Glutamatergic neuron (in vitro differentiated cells): ENCODE results near the gene TBC1D3K. TPM values are rescaled to one million over a fixed set of nuclear protein-coding genes. Genes with fewer than 3 reads are reported as not detected.
"Not testable (repeated sequence)": the region's sequence is repeated elsewhere in the genome, so short reads cannot be mapped to it uniquely, and the experiment has no call there.

Source experiments
- DNase-seq: peaks from one replicate; pipeline ENCODE4 v3.0.0; 2022
- H3K27ac Mint-ChIP-seq: one replicate; pipeline ENCODE4 v1.8.0; 2020; ENCODE audit warnings: mild to moderate bottlenecking, mixed read lengths, inconsistent platforms; ENCODE audit not compliant: unreplicated experiment
- H3K27me3 Mint-ChIP-seq: one replicate; pipeline ENCODE4 v1.8.0; 2020; ENCODE audit warnings: mild to moderate bottlenecking, moderate library complexity, mixed read lengths, inconsistent platforms; ENCODE audit not compliant: unreplicated experiment
- H3K36me3 Mint-ChIP-seq: one replicate; pipeline ENCODE4 v1.8.0; 2020; ENCODE audit warnings: mild to moderate bottlenecking, mixed read lengths, inconsistent platforms; ENCODE audit not compliant: unreplicated experiment
- H3K4me1 Mint-ChIP-seq: one replicate; pipeline ENCODE4 v1.8.0; 2020; ENCODE audit warnings: mild to moderate bottlenecking, low read depth, mixed read lengths, inconsistent platforms; ENCODE audit not compliant: unreplicated experiment
- H3K4me3 Mint-ChIP-seq: one replicate; pipeline ENCODE4 v1.8.0; 2020; ENCODE audit warnings: mild to moderate bottlenecking, mixed read lengths, inconsistent platforms; ENCODE audit not compliant: unreplicated experiment
- H3K9me3 Mint-ChIP-seq: one replicate; pipeline ENCODE4 v1.8.0; 2020; ENCODE audit warnings: mild to moderate bottlenecking, moderate library complexity, mixed read lengths, inconsistent platforms; ENCODE audit not compliant: unreplicated experiment
- CTCF ChIP-seq: fragments of 200-600 bp; sonication (generic); IDR thresholded peaks from one replicate; pipeline ENCODE4 v1.5.0; 2021; ENCODE audit not compliant: partially characterized antibody, unreplicated experiment
- long read RNA-seq: library from polyadenylated mRNA; unstranded; transcript quantifications from one replicate; pipeline ENCODE4 v2.0.0, GENCODE V29; 2020; ENCODE audit not compliant: unreplicated experiment
- total RNA-seq: library from RNA; stranded (reverse); fragmentation: NEBNext Ultra II Directional; extraction: Animal tissue kit (Norgen Biotek cat#: 25700); gene quantifications from one replicate; pipeline ENCODE4 v1.2.1, GENCODE V29; 2021; ENCODE audit not compliant: unreplicated experiment

Gene TBC1D3K
- total RNA-seq, result not detected
- long read RNA-seq, result 0 reads

- not testable (repeated sequence) for DNase-seq, H3K9me3 Mint-ChIP-seq, H3K4me1 Mint-ChIP-seq, H3K27me3 Mint-ChIP-seq, H3K4me3 Mint-ChIP-seq, H3K27ac Mint-ChIP-seq, H3K36me3 Mint-ChIP-seq
Measured at GRCh38 chr17:37924115-37924514, at the start of gene TBC1D3K. TSS of gene TBC1D3K (plus strand) at chr17:37924415. CDS start at chr17:37926000, 1,585 bp downstream.

GRCh38 chr17:37884516-37884915 is 39.7 kb upstream of the TBC1D3K start:
- peaks cover 3% of the 10 kb centered on the region for H3K27me3 Mint-ChIP-seq
- H3K27ac Mint-ChIP-seq, result no peak overlapping the region
- no peak for DNase-seq
- no peak for TF ChIP-seq CTCF
- no peaks in the 10 kb centered on the region for H3K36me3 Mint-ChIP-seq
- no peak overlapping the region for H3K4me3 Mint-ChIP-seq
- no peaks in the 10 kb centered on the region for H3K4me1 Mint-ChIP-seq
- H3K9me3 Mint-ChIP-seq, result no peaks in the 10 kb centered on the region

GRCh38 chr17:37885136-37885535 is 39.1 kb upstream of the TBC1D3K start:
- Mint-ChIP-seq H3K4me3 (no peak overlapping the region), H3K4me1 (no peaks in the 10 kb centered on the region), H3K27ac (no peak overlapping the region), H3K36me3 (no peaks in the 10 kb centered on the region), H3K27me3 (peaks cover 3% of the 10 kb centered on the region), H3K9me3 (no peaks in the 10 kb centered on the region)
- DNase-seq, result no peak
- TF ChIP-seq CTCF, result no peak

- no peak for TF ChIP-seq CTCF
- H3K36me3 Mint-ChIP-seq, result no peaks in the 10 kb centered on the region
- no peaks in the 10 kb centered on the region for H3K9me3 Mint-ChIP-seq
- no peak for DNase-seq
- no peak overlapping the region for H3K27ac Mint-ChIP-seq
- H3K4me1 Mint-ChIP-seq, result no peaks in the 10 kb centered on the region
- H3K4me3 Mint-ChIP-seq, result no peak overlapping the region
- H3K27me3 Mint-ChIP-seq, result peaks cover 3% of the 10 kb centered on the region
Measured at GRCh38 chr17:37888881-37889280, 35.3 kb upstream of the TBC1D3K start.

GRCh38 chr17:37896961-37897360 is 27.3 kb upstream of the TBC1D3K start:
- H3K4me1 Mint-ChIP-seq, DNase-seq, H3K9me3 Mint-ChIP-seq, H3K27ac Mint-ChIP-seq, H3K36me3 Mint-ChIP-seq, H3K27me3 Mint-ChIP-seq, H3K4me3 Mint-ChIP-seq: not testable (repeated sequence)

Other genes with a start within 250 kb of the TBC1D3K start
- not detected for gene HNF1B, start 179.4 kb upstream of the TBC1D3K start, total RNA-seq
- 76.4 TPM for gene TBC1D3L, start 64.6 kb downstream of the TBC1D3K start, total RNA-seq
- 2.2 TPM for gene TBC1D3D, start 79.6 kb downstream of the TBC1D3K start, total RNA-seq
- gene TBC1D3C, start 144.2 kb downstream of the TBC1D3K start, total RNA-seq, result not detected
- gene TBC1D3E, start 203.5 kb downstream of the TBC1D3K start, total RNA-seq, result not detected